Cardiac muscle cell (in vitro differentiated cells and primary cell): ENCODE results near the gene MARK1. TPM values are rescaled to one million over a fixed set of nuclear protein-coding genes. Genes with fewer than 3 reads are reported as not detected.

ENCODE experiments used
- DNase-seq, 2 donors: peaks; one replicate each; pipeline versions ENCODE4 v3.0.0 to v3.0.0-alpha.2; 2010 to 2017; ENCODE audit warnings: low read depth in 1 of 2, low spot score in 1 of 2
- H3K27ac ChIP-seq: fragments of 200-600 bp; sonication (generic); 2 replicates; pipeline ENCODE4 v1.5.1; 2016
- H3K27me3 ChIP-seq: fragments of 200-600 bp; sonication (generic); 2 replicates; pipeline ENCODE4 v1.6.0; 2016; ENCODE audit warnings: control low read depth
- H3K36me3 ChIP-seq: fragments of 200-600 bp; sonication (generic); 2 replicates; pipeline ENCODE4 v1.5.1; 2016; ENCODE audit warnings: control low read depth
- H3K4me1 ChIP-seq: fragments of 200-600 bp; sonication (generic); 2 replicates; pipeline ENCODE4 v1.8.1; 2017; ENCODE audit warnings: low read depth, mild to moderate bottlenecking, mixed run types
- H3K4me3 ChIP-seq: fragments of 200-600 bp; sonication (generic); 2 replicates; pipeline ENCODE4 v1.5.1; 2016; ENCODE audit warnings: mild to moderate bottlenecking
- H3K9me3 ChIP-seq: fragments of 200-600 bp; sonication (generic); 2 replicates; pipeline ENCODE4 v1.5.1; 2017; ENCODE audit warnings: low read depth, mild to moderate bottlenecking, control low read depth
- CTCF ChIP-seq: IDR thresholded peaks from 2 replicates; pipeline ENCODE4 v1.5.1; 2012; ENCODE audit warnings: low read depth, mild to moderate bottlenecking, low read length
- polyA plus RNA-seq: library from polyadenylated mRNA; unstranded; fragments of >200 nt; fragmentation: Nextera tagmentation; extraction: Ambion mirVana; gene quantifications from 2 replicates; pipeline ENCODE4 v1.2.1, GENCODE V29; 2016
- total RNA-seq: library from RNA; depleted of rRNA; stranded (reverse); fragments of >200 nt; gene quantifications from 2 replicates; pipeline ENCODE4 v1.2.3, GENCODE V29; 2016

Gene MARK1
- total and polyA plus RNA-seq, 2 experiments from 2014 or later: 24.6 to 25.2 TPM

DNA sequence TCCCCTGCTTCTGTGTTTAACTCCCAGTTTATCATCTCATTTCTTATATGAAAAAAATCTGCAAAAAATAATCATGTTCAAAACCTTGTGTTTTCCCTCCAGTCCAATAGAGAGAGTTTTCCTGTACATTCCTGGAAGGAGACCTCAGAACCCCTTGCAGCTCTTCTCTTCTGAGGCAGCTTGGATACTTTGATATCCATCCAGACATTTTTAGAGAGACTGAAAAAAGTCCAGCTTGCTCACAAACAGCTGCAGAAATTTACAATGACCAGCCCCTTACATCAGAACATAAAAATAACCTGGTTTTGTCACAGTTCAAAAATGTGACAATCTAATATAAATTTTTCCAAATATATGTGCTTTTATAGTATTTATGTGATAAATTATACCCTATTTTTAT lies 88.9 kb downstream of the MARK1 start:
- Histone ChIP-seq H3K9me3 (no peaks in the 10 kb centered on the region), H3K4me1 (peaks cover 3% of the 10 kb centered on the region), H3K27ac (no peak overlapping the region), H3K27me3 (no peaks in the 10 kb centered on the region), H3K36me3 (peaks cover 11% of the 10 kb centered on the region), H3K4me3 (no peak overlapping the region)
- TF ChIP-seq CTCF: no peak
- DNase-seq: no peak

DNA sequence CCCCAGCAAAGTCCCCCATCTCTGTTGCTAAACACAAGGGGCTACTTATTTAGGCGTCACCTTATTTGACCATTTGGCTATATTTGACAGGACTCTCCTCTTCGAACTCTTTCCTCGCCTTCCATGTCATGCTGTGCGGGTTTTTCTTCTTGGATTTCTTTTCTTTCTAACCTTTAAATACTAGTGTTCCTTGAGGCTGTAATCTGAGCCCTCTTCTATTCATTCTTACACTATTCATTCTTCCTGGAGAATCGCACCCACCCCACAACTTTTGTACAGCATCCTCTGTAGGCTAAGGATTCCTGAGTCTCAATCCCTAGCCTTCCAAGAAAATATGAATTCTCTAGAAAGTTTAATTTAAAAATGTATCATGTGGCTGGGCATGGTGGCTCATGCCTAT lies 100.5 kb downstream of the MARK1 start:
- Histone ChIP-seq H3K4me1 (no peaks in the 10 kb centered on the region), H3K27ac (no peak overlapping the region), H3K4me3 (no peak overlapping the region), H3K27me3 (no peaks in the 10 kb centered on the region), H3K9me3 (no peaks in the 10 kb centered on the region), H3K36me3 (peaks cover 3% of the 10 kb centered on the region)
- DNase-seq: no peak
- no peak for TF ChIP-seq CTCF

GRCh38 chr1:220631238-220631815 lies 103.4 kb downstream of the MARK1 start:
- Histone ChIP-seq H3K36me3 (peaks cover 7% of the 10 kb centered on the region), H3K4me3 (no peak overlapping the region), H3K27me3 (no peaks in the 10 kb centered on the region), H3K9me3 (no peaks in the 10 kb centered on the region), H3K4me1 (no peaks in the 10 kb centered on the region), H3K27ac (no peak overlapping the region)
- no peak for TF ChIP-seq CTCF
- DNase-seq: peak in 1 of 2 donors; percentile 4

DNA sequence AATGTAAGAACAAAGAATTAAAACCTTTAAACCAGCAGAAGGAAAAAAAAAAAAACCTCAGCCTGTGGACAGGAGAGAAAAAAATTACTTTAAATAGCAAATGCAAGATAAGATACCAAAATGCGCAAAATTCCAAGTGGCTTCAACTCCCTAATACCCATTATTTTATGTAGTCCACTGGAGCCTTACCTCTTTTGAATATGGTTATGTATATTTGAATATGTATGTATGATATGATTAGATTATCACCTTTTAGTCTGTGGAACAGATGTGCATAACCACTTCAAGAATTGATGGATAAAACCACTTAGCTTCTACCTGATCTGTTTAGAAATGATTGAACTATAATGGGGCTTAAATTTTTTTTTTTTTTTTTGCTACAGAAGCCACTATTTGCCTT lies 109.8 kb downstream of the MARK1 start:
- Histone ChIP-seq H3K36me3 (peaks cover 10% of the 10 kb centered on the region), H3K4me3 (no peak overlapping the region), H3K27me3 (no peaks in the 10 kb centered on the region), H3K9me3 (no peaks in the 10 kb centered on the region), H3K4me1 (peaks cover 13% of the 10 kb centered on the region), H3K27ac (no peak overlapping the region)
- no peak for TF ChIP-seq CTCF
- DNase-seq: no peak

GRCh38 chr1:220642285-220642684 lies 114.3 kb downstream of the MARK1 start:
- Histone ChIP-seq H3K4me3 (no peak overlapping the region), H3K36me3 (peaks cover 3% of the 10 kb centered on the region), H3K27me3 (no peaks in the 10 kb centered on the region), H3K9me3 (no peaks in the 10 kb centered on the region), H3K4me1 (peaks cover 13% of the 10 kb centered on the region), H3K27ac (no peak overlapping the region)
- DNase-seq: no peak
- no peak for TF ChIP-seq CTCF
